HG02763 (cell line): ENCODE data around the gene CMKLR1.

Experiments
- ATAC-seq: cut with Tn5 transposase; IDR thresholded peaks from one replicate; pipeline ENCODE4 v1.9.1; 2021; ENCODE audit warnings: mild to moderate bottlenecking, moderate library complexity; ENCODE audit not compliant: unreplicated experiment

Gene CMKLR1

DNA sequence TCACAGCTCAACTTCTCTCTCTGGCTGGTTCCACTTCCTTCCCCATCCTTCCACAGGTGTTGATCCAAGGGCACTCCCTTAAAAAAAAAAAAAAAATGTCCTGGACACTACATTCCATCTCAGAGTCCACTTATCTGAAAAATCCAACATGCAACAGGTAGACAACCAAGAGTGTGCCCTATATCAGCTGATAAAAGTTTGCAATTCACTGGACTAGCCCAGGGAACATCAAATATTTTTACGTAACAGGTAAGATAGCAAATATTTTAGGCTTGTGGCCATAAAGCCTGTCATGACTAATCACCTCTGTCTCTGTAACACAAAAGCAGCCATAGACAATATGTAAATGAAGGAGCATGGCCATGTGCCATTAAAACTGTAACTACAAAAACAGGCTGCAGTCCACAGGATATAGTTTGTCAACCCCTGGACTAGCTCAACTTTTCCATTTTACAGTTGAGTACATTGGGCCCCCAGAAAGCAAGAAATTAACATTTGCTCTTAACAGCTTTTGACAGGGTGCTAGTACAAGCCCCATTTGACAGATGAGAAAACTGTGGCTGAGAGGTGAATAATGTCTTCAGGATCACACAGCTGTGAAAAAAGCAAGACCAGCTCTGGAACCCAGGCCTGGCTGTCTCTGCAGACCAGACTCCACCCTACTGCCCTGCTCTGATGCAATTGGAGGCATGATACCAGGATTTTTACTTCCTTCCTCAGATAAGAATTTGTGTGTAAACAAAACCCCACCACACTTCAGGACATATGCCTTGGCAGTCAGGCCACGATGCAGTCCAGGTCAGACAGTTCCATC is 68.9 kb downstream of the CMKLR1 start:
- ATAC-seq = no peak

GRCh38 chr12:108269224-108269623 is 69.9 kb downstream of the CMKLR1 start:
- ATAC-seq = no peak

GRCh38 chr12:108268397-108268796 is 70.7 kb downstream of the CMKLR1 start:
- no peak for ATAC-seq

- no peak for ATAC-seq
These were observed 71.7 kb downstream of the CMKLR1 start for GRCh38 chr12:108267450-108267849.

DNA sequence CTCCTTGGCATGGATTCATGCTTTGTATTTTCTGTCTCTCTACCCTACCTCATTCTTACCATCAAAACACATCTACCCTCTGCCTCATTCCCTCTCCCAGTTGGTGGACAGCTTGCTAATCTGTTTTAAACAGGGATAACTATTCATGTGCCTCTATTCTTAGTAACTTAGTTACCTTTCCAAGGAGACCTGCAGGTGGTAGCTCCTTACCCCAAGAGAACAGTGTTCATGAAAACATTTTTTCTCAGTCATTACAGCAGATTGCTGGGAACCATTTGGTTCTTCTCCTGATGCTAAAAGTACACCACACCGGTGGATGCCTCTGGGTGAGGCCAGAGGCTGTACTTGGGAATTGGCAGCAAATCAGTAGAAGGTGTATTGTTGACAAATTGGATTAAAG is 73.0 kb downstream of the CMKLR1 start:
- ATAC-seq = no peak

DNA sequence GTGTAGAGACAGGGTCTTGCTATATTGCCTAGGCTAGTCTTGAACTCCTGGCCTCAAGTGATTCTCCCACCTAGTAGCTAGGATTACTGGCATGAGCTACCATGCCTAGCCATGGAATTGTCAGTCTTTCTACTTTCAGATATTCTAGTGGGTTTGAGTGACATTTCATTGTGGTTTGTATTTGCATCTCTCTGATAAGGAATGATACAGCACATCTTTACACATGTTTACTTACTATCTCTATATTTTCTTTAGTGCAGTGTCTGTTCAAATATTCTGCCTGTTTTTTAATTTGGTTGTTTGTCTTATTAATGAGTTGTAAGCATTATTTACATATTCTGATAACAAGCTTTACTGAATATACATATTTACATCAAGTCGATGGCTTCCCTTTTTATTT is 73.6 kb downstream of the CMKLR1 start:
- ATAC-seq = no peak

- ATAC-seq = no peak
These were observed 78.1 kb downstream of the CMKLR1 start for GRCh38 chr12:108260969-108261368.

GRCh38 chr12:108260039-108260438 is 79.1 kb downstream of the CMKLR1 start:
- no peak for ATAC-seq

DNA sequence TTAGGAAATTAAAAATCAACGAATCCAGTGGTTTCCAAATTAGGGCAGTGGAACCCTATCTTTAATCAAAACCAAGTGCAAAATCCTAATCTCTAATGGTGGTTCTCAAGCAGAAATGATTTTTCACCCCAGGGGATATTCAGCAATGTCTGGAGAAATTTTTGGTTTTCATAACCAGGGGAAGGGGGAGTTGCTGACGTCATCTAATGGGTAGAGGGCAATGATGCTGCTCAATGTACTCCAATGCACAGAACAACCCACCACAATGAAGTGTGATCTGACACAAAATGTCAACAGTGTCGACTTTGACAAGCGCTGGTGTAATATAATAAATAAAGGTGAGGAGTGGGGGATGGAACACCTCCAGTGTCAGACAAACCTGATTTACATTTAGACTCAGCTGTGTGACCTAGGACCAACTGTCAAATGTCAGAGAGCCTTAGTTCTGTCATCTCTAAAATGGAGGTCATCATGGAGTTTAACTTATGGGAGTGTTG is 81.5 kb downstream of the CMKLR1 start:
- ATAC-seq = no peak

GRCh38 chr12:108257004-108257403 is 82.1 kb downstream of the CMKLR1 start:
- no peak for ATAC-seq

GRCh38 chr12:108255252-108255602 is 83.9 kb downstream of the CMKLR1 start:
- ATAC-seq = no peak

GRCh38 chr12:108254517-108255251 is 84.4 kb downstream of the CMKLR1 start:
- no peak for ATAC-seq

- no peak for ATAC-seq
These were observed 85.1 kb downstream of the CMKLR1 start for GRCh38 chr12:108254030-108254429.

DNA sequence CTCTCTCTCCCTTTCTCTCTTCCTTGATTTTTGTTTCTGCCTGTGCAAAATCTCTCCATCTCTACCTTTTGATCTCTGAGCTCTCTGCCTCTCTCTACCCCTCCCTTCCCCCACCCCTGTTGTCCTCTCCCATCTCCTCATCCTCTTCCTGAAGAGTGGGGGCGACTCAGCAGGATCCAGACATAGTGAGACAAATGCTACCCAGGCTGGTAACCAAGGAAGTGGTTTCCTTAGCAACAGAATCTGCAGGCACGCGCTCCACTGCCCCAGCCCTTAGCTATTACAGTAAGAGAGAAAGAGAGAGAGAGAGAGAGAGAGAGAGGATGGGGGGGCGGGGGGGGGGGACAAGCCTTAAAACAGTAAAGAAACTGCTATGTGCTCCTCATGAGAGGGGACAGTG is 85.6 kb downstream of the CMKLR1 start:
- no peak for ATAC-seq

- no peak for ATAC-seq
These were observed 86.6 kb downstream of the CMKLR1 start for GRCh38 chr12:108252523-108252922.

DNA sequence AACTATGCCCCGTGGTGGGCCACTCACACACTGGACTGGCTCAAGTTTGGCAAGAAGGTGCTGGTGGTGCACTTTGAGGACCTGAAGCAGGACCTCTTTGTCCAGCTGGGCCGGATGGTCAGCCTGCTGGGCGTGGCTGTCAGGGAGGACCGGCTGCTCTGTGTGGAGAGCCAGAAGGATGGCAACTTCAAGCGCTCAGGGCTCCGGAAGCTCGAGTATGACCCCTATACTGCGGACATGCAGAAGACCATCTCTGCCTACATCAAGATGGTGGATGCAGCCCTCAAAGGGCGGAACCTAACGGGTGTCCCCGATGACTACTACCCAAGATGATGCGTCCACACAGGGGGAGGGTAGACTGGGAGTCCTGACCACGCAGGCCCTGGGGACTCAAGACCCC is 91.1 kb downstream of the CMKLR1 start:
- no peak for ATAC-seq

DNA sequence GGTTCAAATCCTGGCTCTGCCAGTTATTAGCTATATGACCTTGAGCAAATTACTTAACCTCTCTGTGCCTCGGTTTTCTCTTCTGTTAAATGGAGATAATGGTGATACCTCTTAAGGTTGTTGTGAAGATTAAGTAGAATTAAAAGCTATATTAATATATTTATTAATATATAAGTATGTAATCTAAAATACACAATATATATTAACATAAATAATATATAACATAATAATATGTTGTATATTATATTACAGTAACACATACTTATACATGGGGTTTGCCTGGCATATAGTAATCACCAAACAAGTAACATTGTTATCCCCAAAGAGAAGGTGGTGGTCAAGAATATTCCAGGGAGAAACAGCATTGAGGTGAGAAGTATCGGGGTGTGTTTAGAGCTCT is 92.0 kb downstream of the CMKLR1 start:
- ATAC-seq = no peak

- ATAC-seq = no peak
These were observed 97.0 kb downstream of the CMKLR1 start for GRCh38 chr12:108241986-108242703.

- no peak for ATAC-seq
These were observed 98.2 kb downstream of the CMKLR1 start for GRCh38 chr12:108240928-108241327.

GRCh38 chr12:108240027-108240785 is 98.9 kb downstream of the CMKLR1 start:
- ATAC-seq = no peak

DNA sequence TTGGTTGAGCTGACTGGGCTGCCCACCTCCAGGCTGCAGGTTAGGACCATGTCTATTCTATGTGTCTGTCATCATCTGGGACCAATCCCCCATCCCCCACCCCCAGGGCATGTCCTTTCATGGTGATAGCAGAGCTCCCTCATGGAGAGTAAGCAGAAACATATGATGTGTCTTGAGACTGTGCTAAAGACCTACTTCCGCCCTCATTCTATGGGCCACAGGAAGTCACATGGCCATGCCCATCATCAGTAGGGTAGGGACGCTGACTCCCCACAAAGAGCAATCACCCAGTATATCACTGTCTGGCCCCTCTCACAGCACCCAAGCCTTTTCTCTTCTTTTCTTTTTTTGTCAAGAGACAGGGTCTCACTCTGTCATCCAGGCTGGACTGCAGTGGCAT is 99.7 kb downstream of the CMKLR1 start:
- ATAC-seq = no peak
